ENCODE measurements around the gene PANX2.

DNA sequence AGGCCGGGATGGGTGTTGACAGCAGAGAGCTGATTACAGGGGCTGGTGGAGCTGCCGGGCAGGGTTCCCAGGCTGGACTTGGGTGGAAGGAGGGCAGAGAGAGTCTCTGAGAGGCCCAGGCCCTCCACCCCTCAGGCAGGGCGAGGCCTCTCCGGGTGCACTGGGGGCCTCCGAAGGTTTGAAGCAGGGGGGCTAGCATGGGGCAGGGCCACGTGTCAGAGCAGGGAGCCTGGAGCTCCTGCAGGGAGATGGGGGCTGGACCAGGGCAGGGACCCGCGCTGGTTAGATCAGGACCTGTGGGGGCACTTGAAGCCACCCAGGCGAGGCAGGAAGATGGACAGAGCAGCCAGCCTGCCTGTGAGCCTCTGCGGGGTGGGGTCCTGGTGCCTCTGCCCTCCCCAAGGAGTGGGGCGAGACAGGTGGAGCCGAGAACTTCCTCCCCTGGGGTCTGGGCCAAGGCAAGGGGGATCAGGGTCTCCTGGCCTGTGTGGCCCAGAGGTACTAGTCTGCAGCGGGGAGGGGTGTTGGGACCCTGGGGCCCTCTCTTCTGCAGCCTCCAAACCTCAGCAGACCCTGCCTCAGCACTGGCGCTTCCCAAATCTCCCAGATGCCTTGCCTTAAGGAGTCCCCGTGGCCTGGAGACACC is 911 bp downstream of the PANX2 start:
- TF ChIP-seq POLR2AphosphoS5 (IDR thresholded peaks at IDR 0.05; ENCODE audit: borderline replicate concordance, low read depth, low read length): no peak
- no peak for TF ChIP-seq EZH2 (IDR thresholded peaks at IDR 0.05)

All from SK-N-MC (cell line).